D721Med (cell line): ENCODE results near the gene RALGAPB.
"Not testable (repeated sequence)": the region's sequence is repeated elsewhere in the genome, so short reads cannot be mapped to it uniquely, and the experiment has no call there.

Experiments used
- DNase-seq: peaks from one replicate; pipeline ENCODE4 v3.0.0; 2011; ENCODE audit warnings: low spot score; ENCODE audit not compliant: insufficient read length
- FAIRE-seq: peaks from 2 replicates; lab custom pipeline; 2011; peaks lifted over from hg19 to GRCh38; lab: Jason Lieb, UNC
- TF ChIP-seq, protein P1 (sequence below): IDR thresholded peaks from 2 replicates; pipeline ENCODE4 v1.5.1; 2012; ENCODE audit warnings: mild to moderate bottlenecking, control low read depth; ENCODE audit not compliant: insufficient read depth; ENCODE audit errors: missing control alignments

The RALGAPB gene

DNA sequence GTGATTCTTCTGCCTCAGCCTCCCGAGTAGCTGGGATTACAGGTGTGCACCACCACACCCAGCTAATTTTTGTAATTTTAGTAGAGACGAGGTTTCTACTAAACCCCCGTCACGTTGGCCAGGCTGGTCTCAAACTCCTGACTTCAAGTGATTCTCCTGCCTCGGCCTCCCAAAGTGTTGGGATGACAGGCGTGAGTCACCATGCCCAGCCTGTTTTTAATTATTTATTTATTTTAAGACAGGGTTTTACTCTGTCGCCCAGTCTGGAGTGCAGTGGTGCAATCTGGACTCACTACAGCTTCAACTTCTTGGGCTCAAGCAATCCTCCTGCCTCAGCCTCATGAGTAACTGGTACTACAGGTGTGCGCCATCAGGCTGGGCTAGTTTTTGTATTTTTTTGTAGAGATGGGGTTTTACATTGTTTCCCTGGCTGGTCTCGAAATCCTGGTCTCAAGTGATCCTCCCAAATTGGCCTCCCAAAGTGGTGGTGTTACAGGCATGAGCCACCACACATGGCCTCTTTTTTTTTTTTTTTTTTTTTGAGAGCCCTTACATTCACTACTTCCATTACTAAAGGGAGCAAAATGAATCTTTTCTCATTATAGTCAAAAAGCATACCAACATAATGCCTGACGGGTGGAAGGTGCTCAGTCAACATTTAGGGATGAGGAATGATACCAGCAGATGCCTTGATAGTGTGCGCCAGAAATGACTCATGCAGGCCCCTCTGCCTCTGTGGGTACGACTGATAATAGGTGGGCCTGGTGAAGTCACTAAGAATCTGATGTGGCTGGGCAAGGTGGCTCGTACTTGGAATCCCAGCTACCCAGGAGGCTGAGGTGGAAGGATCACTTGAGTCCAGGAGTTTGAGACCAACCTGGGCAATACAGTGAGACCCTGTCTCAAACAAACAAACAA lies 17.8 kb upstream of the RALGAPB start:
- no peak for DNase-seq
- FAIRE-seq: no peak
- TF ChIP-seq, protein P1, sequence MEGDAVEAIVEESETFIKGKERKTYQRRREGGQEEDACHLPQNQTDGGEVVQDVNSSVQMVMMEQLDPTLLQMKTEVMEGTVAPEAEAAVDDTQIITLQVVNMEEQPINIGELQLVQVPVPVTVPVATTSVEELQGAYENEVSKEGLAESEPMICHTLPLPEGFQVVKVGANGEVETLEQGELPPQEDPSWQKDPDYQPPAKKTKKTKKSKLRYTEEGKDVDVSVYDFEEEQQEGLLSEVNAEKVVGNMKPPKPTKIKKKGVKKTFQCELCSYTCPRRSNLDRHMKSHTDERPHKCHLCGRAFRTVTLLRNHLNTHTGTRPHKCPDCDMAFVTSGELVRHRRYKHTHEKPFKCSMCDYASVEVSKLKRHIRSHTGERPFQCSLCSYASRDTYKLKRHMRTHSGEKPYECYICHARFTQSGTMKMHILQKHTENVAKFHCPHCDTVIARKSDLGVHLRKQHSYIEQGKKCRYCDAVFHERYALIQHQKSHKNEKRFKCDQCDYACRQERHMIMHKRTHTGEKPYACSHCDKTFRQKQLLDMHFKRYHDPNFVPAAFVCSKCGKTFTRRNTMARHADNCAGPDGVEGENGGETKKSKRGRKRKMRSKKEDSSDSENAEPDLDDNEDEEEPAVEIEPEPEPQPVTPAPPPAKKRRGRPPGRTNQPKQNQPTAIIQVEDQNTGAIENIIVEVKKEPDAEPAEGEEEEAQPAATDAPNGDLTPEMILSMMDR: no peak

DNA sequence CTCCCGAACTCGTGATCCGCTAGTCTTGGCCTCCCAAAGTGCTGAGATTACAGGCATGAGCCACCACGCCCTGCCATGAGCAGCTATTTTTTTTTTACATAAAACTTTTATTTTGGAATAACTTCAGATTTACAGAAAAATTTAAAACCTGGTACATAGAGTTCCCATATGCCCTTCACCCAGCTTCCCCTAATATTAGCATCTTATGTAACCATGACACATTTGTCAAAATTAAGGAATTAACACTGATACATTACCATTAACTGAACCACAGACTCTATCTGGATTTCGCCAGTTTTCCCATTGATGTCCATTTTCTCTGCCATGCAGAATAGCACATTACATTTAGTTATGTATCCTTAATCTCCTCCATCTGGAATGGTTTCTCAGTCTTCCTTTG lies 14.3 kb upstream of the RALGAPB start:
- DNase-seq: no peak
- no peak for FAIRE-seq
- TF ChIP-seq, protein P1: no peak

DNA sequence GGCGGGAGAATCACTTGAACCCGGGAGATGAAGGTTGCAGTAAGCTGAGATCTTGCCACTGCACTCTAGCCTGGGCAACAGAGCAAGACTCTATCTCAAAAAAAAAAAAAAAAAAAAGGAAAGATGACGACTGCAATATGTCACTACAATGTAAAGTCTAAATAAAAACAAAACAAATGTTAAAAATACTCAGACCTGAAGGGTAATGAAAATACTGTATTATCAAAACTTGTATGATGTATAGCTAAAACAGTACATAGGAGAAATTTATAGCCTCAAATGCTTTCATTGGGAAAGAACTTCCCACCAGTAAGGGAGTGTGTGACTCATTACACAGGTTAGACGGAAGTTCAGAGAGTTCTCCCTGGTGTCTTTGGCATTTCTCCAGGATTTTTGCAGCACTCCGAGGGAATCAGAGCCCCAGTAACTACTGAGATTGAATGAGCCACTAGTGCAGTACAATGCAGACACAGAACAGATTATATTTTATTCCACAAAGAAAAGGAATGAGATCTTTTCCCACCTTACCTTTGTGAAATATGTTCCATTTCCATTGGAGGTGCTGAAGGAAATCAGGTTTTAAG lies 12.5 kb upstream of the RALGAPB start:
- DNase-seq: no peak
- TF ChIP-seq, protein P1: no peak
- FAIRE-seq: no peak

DNA sequence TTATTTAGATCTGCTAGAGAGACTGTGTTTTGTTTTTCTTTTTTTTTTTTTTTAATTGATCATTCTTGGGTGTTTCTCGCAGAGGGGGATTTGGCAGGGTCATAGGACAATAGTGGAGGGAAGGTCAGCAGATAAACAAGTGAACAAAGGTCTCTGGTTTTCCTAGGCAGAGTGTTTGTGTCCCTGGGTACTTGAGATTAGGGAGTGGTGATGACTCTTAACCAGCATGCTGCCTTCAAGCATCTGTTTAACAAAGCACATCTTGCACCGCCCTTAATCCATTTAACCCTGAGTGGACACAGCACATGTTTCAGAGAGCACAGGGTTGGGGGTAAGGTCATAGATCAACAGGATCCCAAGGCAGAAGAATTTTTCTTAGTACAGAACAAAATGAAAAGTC lies 12.0 kb upstream of the RALGAPB start:
- not testable (repeated sequence) for DNase-seq, FAIRE-seq

DNA sequence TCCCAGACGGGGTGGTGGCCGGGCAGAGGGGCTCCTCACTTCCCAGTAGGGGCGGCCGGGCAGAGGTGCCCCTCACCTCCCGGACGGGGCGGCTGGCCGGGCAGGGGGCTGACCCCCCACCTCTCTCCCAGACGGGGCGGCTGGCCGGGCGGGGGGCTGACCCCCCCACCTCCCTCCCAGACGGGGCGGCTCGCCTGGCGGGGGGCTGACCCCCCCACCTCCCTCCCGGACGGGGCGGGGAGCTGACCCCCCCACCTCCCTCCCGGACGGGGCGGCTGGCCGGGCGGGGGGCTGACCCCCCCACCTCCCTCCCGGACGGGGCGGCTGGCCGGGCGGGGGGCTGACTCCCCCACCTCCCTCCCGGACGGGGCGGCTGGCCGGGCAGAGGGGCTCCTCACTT lies 11.5 kb upstream of the RALGAPB start:
- DNase-seq, FAIRE-seq: not testable (repeated sequence)

DNA sequence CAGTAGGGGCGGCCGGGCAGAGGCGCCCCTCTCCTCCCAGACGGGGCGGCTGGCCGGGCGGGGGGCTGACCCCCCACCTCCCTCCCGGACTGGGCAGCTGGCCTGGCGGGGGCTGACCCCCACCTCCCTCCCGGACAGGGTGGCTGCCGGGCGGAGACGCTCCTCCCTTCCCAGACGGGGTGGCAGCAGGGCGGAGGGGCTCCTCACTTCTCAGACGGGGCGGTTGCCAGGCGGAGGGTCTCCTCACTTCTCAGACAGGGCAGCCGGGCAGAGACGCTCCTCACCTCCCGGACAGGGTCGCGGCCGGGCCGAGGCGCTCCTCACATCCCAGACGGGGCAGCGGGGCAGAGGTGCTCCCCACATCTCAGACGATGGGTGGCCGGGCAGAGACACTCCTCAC lies 11.1 kb upstream of the RALGAPB start:
- not testable (repeated sequence) for DNase-seq, FAIRE-seq

DNA sequence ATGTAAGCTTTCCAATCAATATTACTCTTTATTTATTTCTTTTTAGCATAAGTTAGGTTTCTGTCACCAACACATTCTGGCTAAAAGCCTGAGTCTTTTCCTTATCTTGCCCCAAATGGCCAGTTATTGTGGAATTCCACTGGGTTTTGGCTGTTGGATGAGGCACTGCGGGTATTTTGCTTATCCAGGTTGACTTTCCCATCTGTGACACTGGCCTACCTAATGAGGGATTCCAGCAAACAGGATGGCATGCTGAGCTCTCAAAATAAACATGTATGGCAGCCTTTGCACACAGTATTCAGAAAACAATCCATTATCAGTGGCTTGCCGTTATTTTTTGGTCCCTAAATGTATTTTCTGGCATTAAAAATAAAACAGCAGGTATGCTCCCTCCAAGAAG lies 6.5 kb upstream of the RALGAPB start:
- FAIRE-seq (no peak), DNase-seq (no peak)
- TF ChIP-seq, protein P1: no peak

DNA sequence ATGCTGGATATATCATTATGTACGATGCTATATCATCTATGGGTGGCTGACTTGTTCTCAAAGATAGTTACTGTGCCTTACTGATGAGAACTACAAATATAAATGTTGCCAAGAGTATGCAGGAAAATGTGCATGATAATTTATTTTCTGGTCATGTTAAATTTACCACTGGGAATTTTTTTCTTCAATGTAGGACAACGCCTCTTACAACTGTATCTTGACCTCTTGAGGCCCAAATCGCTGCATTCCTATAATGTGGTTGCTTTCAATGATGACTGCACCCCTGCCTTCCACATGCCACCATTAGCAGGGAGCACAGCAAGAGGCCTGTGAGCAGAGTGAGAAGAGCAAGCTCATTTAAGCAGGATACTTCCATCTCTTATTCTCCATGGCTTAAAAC lies 5.7 kb upstream of the RALGAPB start:
- FAIRE-seq (no peak), DNase-seq (no peak)
- TF ChIP-seq, protein P1: no peak

DNA sequence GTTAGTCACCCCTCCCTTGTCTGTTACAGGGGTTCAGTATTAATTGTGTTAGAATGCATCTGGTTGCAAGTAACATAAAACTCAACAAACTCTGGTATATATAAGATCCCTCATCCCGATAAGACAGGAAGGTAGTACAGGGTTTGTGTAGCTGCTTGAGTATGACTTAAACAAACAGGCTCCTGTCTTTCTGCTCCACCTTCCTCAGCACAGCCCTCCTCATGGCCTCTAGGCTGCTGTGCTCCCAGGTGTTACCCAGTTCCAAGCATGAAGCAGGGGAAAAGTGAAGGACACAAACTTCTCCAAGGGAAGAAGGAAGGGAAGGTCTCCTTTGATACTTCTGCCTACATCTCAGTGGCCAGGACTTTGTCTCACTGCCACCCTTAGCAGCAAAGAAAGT lies 1.4 kb upstream of the RALGAPB start:
- DNase-seq (no peak), FAIRE-seq (no peak)
- TF ChIP-seq, protein P1: no peak
